Prostate gland (tissue), 2 donors: ENCODE measurements around the gene SLC27A2. TPM values are rescaled to one million over a fixed set of nuclear protein-coding genes. Genes with fewer than 3 reads are reported as not detected.
"Not testable (repeated sequence)": the region's sequence is repeated elsewhere in the genome, so short reads cannot be mapped to it uniquely, and the experiment has no call there.

Experiments
- DNase-seq: peaks from one replicate; pipeline ENCODE4 v3.0.0-alpha.2; 2019; ENCODE audit warnings: low spot score
- H3K27ac ChIP-seq, 2 donors: fragments of 200-600 bp; sonication (generic); 2 replicates each; pipeline ENCODE4 v1.5.1; 2017 to 2019
- H3K27me3 ChIP-seq: fragments of 200-600 bp; sonication (generic); replicated peaks from 2 replicates; pipeline ENCODE4 v1.5.1; 2019; ENCODE audit not compliant: insufficient read depth
- H3K36me3 ChIP-seq, 2 donors: fragments of 200-600 bp; sonication (generic); 1 replicate in 1 of 2; 2 replicates in 1 of 2; pipeline versions ENCODE4 v1.5.1 to v1.8.1; 2017 to 2019
- H3K4me1 ChIP-seq: fragments of 200-600 bp; sonication (generic); replicated peaks from 2 replicates; pipeline ENCODE4 v1.5.1; 2019
- H3K4me3 ChIP-seq, 2 donors: fragments of 200-600 bp; sonication (generic); 2 replicates each; pipeline ENCODE4 v1.5.1; 2017 to 2019
- H3K9me3 ChIP-seq: fragments of 200-600 bp; sonication (generic); 2 replicates; pipeline ENCODE4 v1.5.1; 2017
- CTCF ChIP-seq, 4 experiments: fragments of 200-600 bp in 2 of 4; fragments of 450-650 bp in 2 of 4; sonication (generic) in 2 of 4; IDR thresholded peaks; 1 replicate in 3 of 4; 2 replicates in 1 of 4; pipeline ENCODE4 v1.5.1; 2016 to 2019; ENCODE audit warnings: antibody characterized with exemption in 4 of 4, mild to moderate bottlenecking in 2 of 4, moderate library complexity in 2 of 4
- POLR2A ChIP-seq: fragments of 450-650 bp; IDR thresholded peaks from one replicate; pipeline ENCODE4 v1.6.1; 2016; ENCODE audit warnings: antibody characterized with exemption, mild to moderate bottlenecking
- POLR2AphosphoS5 ChIP-seq: sonication (generic); formaldehyde crosslinking; IDR thresholded peaks from one replicate; pipeline ENCODE4 v1.6.1; 2017; ENCODE audit warnings: antibody characterized with exemption
- WGBS: methylation state at CpG from one replicate; pipeline ENCODE4 v1.1.5; 2018; 5-methylcytosine and 5-hydroxymethylcytosine counted together
- intact Hi-C: fragments of 100-400 bp; cut with DNase I; formaldehyde crosslinking; loops from one replicate; pipeline ENCODE4 v1.14.2; 2022
- total RNA-seq, 2 donors: library from RNA; depleted of rRNA; stranded (reverse); fragments of >200 nt; gene quantifications; one replicate each; pipeline ENCODE4 v1.1.0, GENCODE V29; 2016

The SLC27A2 gene
- total RNA-seq, 2 donors from 2014 or later = 4.7 to 22.0 TPM

- WGBS = 71% methylated on average over 4 of the region's 4 CpGs
- H3K27ac ChIP-seq = no peak overlapping the region
- no peaks in the 10 kb centered on the region for H3K27me3 ChIP-seq
- intact Hi-C loops = no loop called here
- no peak for DNase-seq
- TF ChIP-seq CTCF (IDR thresholded peaks at IDR 0.05) (no peak), POLR2AphosphoS5 (no peak), POLR2A (no peak)
- no peaks in the 10 kb centered on the region for H3K9me3 ChIP-seq
- H3K4me3 ChIP-seq = no peak overlapping the region
- H3K36me3 ChIP-seq = no peaks in the 10 kb centered on the region
- no peaks in the 10 kb centered on the region for H3K4me1 ChIP-seq
These were observed 13.6 kb upstream of the SLC27A2 start for GRCh38 chr15:50168379-50168778.

DNA sequence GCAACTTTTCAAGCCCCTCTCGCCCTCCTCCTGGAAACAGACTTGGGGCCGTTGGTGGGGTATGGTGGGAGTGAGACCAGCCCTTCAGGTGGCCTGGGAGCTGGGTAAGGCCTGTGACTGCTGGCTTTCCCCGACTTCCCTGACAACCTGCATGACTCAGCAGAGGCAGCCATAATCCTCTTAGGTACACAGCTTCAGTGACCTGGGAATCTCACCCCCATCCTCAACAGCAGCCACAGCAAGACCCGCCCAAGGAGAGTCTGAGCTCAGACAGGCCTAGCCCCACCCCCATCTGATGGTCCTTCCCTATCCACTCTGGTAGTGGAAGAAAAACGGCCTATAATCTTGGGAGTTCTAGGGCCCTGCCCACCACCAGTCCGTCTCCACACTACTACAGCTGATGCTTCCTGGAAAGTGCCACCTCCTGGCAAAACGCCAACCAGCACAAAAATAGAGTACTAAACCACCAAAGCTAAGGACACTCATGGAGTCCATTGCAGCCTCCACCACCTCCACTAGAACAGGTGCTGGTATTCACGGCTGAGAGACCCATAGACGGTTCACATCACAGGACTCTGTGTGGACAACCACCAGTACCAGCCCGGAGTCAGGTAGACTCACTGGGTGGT, 13.1 kb upstream of the SLC27A2 start:
- TF ChIP-seq POLR2A = no peak
- TF ChIP-seq POLR2AphosphoS5 = no peak
- no peak for TF ChIP-seq CTCF (IDR thresholded peaks at IDR 0.05)
- DNase-seq = no peak
- 84% methylated on average over 10 of the region's 10 CpGs for WGBS

GRCh38 chr15:50172360-50172895, 9.6 kb upstream of the SLC27A2 start:
- intact Hi-C loops, H3K4me3 ChIP-seq, H3K27me3 ChIP-seq, H3K27ac ChIP-seq, H3K9me3 ChIP-seq, H3K36me3 ChIP-seq, H3K4me1 ChIP-seq, DNase-seq: not testable (repeated sequence)
- 98% methylated on average over 28 of the region's 35 CpGs for WGBS

More for the DNA sequence above, 13.1 kb upstream of the SLC27A2 start:
- Histone ChIP-seq H3K27ac (no peak overlapping the region), H3K36me3 (no peaks in the 10 kb centered on the region), H3K4me1 (no peaks in the 10 kb centered on the region), H3K4me3 (no peak overlapping the region), H3K27me3 (no peaks in the 10 kb centered on the region), H3K9me3 (no peaks in the 10 kb centered on the region)
- intact Hi-C loops = no loop called here

- Histone ChIP-seq H3K4me1 (no peaks in the 10 kb centered on the region), H3K27me3 (no peaks in the 10 kb centered on the region), H3K9me3 (no peaks in the 10 kb centered on the region), H3K4me3 (no peak overlapping the region), H3K27ac (no peak overlapping the region), H3K36me3 (no peaks in the 10 kb centered on the region)
- intact Hi-C loops = no loop called here
- DNase-seq = no peak
- TF ChIP-seq POLR2AphosphoS5 (no peak), CTCF (IDR thresholded peaks at IDR 0.05) (no peak), POLR2A (no peak)
These were observed 5.1 kb upstream of the SLC27A2 start for GRCh38 chr15:50176869-50177268.

- H3K4me1 ChIP-seq = no peaks in the 10 kb centered on the region
- H3K27me3 ChIP-seq = no peaks in the 10 kb centered on the region
- no peaks in the 10 kb centered on the region for H3K9me3 ChIP-seq
- intact Hi-C loops = no loop called here
- WGBS = 70% methylated on average over 3 of the region's 3 CpGs
- no peak for TF ChIP-seq POLR2A
- no peak for TF ChIP-seq CTCF (IDR thresholded peaks at IDR 0.05)
- TF ChIP-seq POLR2AphosphoS5 = no peak
- no peak for DNase-seq
- no peak overlapping the region for H3K4me3 ChIP-seq
- H3K36me3 ChIP-seq = no peaks in the 10 kb centered on the region
- H3K27ac ChIP-seq = no peak overlapping the region
These were observed 1.9 kb upstream of the SLC27A2 start for GRCh38 chr15:50180091-50180490.
